ENCODE measurements around the gene LFNG.

- TF ChIP-seq L3MBTL2 (conservative IDR thresholded peaks at IDR 0.05) (no peak), FOXK2 (IDR thresholded peaks at IDR 0.05) (no peak), ZNF384 (IDR thresholded peaks at IDR 0.05) (no peak), PKNOX1 (IDR thresholded peaks at IDR 0.05) (no peak), CTBP1 (IDR thresholded peaks at IDR 0.05; ENCODE audit: borderline replicate concordance) (no peak), FOXA1 (IDR thresholded peaks at IDR 0.05) (no peak), FOXM1 (IDR thresholded peaks at IDR 0.05; ENCODE audit: borderline replicate concordance) (no peak), SP1 (IDR thresholded peaks at IDR 0.05) (no peak), TARDBP (IDR thresholded peaks at IDR 0.05) (no peak), HDGF (IDR thresholded peaks at IDR 0.05; ENCODE audit: borderline replicate concordance) (no peak), ARNT (IDR thresholded peaks at IDR 0.05) (no peak), ELF4 (IDR thresholded peaks at IDR 0.05) (no peak)
These were observed 46.8 kb upstream of the LFNG start for GRCh38 chr7:2472739-2473138.

Measured in HEK293T (cell line).